Fibroblast of the aortic adventitia (primary cell): Measurements from ENCODE around the gene DDX19B. TPM values are rescaled to one million over a fixed set of nuclear protein-coding genes. Genes with fewer than 3 reads are reported as not detected.
A peak's percentile ranks its signal among the peaks of the same experiment; 100 is the strongest.
"Not testable (repeated sequence)": the region's sequence is repeated elsewhere in the genome, so short reads cannot be mapped to it uniquely, and the experiment has no call there.

ENCODE experiments used
- DNase-seq: peaks from one replicate; pipeline ENCODE4 v3.0.0-alpha.2; 2010; ENCODE audit warnings: low read depth
- H3K4me3 ChIP-seq: 2 replicates; pipeline ENCODE4 v1.5.1; 2011; ENCODE audit warnings: low read depth, mild to moderate bottlenecking, control low read depth, low read length, moderate library complexity
- total RNA-seq: library from RNA; depleted of rRNA; stranded (reverse); fragments of >200 nt; gene quantifications from 2 replicates; pipeline ENCODE4 v1.2.3, GENCODE V29; 2012; ENCODE audit warnings: low replicate concordance
- TF ChIP-seq, protein P1 (sequence below): IDR thresholded peaks from 2 replicates; pipeline ENCODE4 v1.5.1; 2011; ENCODE audit warnings: mild to moderate bottlenecking, low read length, control low read depth, inconsistent platforms; ENCODE audit not compliant: insufficient read depth

The DDX19B gene
- total RNA-seq, 1 donor, result 30.5 TPM

DNA sequence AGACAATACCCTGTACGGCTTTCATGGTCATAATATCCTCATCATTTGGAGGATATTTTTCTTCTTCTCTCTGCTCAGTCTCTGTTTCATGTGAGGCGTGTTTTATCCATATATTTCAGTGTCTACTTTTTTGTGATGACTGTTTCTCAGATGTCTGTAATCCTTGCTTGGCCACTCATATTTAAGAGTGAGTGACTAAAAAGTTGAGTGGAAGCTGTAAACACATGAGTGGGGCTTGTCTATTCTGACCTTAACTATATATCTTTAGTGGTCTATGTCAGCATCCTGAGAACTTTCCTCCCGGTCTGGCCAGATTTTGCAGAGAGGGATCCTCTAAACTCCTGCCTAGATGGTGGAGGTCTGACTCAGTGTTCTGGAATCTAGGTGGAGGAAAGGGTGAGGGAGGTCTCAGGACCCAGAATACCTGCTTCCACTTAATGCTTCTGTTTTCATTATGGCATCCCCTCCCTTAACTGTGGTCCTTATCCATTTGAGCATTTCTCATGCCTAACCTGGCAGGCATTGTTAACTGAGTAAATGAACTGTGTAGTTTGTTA is 6.0 kb downstream of the DDX19B start:
- DNase-seq, result no peak
- TF ChIP-seq, protein P1, sequence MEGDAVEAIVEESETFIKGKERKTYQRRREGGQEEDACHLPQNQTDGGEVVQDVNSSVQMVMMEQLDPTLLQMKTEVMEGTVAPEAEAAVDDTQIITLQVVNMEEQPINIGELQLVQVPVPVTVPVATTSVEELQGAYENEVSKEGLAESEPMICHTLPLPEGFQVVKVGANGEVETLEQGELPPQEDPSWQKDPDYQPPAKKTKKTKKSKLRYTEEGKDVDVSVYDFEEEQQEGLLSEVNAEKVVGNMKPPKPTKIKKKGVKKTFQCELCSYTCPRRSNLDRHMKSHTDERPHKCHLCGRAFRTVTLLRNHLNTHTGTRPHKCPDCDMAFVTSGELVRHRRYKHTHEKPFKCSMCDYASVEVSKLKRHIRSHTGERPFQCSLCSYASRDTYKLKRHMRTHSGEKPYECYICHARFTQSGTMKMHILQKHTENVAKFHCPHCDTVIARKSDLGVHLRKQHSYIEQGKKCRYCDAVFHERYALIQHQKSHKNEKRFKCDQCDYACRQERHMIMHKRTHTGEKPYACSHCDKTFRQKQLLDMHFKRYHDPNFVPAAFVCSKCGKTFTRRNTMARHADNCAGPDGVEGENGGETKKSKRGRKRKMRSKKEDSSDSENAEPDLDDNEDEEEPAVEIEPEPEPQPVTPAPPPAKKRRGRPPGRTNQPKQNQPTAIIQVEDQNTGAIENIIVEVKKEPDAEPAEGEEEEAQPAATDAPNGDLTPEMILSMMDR, result no peak
- H3K4me3 ChIP-seq, result no peak overlapping the region

DNA sequence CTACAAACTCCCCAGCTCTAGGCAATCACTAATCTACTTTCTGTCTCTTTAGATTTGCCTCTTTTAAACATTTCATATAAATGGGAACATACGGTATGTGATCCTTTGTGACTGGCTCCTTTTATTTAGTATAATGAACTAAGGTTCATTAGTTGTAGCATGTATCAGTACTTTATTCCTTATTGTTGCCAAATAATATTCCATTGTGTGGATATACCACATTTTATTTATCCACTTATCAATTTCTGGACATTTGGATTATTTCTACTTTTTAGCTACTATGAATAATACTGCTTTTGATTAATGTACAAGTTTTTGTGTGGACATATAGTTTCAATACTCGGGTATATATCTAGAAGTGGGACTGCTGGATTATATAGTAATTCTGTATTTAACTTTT is 7.9 kb downstream of the DDX19B start:
- DNase-seq, result no peak
- no peak overlapping the region for H3K4me3 ChIP-seq
- TF ChIP-seq, protein P1, result no peak

DNA sequence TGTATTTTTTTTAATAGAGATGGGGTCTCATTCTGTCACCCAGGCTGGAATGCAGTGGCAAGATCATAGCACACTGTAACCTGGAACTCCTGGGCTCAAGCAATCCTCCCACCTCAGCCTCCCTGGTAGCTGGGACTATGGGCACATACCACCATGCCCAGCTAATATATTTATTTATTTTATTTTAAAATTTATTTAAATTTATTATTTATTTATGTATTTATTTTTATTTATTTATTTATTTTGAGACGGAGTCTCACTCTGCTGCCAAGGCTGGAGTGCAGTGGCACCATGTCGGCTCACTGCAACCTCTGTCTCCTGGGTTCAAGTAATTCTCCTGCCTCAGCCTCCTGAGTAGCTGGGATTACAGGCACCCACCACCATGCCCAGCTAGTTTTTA is 8.7 kb downstream of the DDX19B start:
- DNase-seq, H3K4me3 ChIP-seq: not testable (repeated sequence)

DNA sequence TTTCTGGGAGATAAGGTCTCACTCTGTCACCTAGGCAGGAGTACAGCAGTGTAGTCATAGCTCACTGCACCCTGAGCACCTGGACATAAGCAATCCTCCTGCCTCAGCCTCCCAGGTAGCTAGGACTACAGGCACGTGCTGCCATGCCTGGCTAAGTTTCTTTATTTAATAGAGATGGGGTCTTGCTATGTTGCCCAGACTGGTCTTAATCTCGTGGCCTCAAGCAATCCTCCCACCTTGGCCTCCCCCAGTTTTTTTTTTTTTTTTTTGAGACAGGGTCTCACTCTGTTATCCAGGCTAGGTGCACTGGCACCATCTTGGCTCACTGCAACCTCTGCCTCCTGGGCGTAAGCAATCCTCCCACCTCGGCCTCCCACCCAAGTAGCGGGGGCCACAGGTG is 21.1 kb downstream of the DDX19B start:
- TF ChIP-seq, protein P1, result no peak
- no peak overlapping the region for H3K4me3 ChIP-seq
- no peak for DNase-seq

DNA sequence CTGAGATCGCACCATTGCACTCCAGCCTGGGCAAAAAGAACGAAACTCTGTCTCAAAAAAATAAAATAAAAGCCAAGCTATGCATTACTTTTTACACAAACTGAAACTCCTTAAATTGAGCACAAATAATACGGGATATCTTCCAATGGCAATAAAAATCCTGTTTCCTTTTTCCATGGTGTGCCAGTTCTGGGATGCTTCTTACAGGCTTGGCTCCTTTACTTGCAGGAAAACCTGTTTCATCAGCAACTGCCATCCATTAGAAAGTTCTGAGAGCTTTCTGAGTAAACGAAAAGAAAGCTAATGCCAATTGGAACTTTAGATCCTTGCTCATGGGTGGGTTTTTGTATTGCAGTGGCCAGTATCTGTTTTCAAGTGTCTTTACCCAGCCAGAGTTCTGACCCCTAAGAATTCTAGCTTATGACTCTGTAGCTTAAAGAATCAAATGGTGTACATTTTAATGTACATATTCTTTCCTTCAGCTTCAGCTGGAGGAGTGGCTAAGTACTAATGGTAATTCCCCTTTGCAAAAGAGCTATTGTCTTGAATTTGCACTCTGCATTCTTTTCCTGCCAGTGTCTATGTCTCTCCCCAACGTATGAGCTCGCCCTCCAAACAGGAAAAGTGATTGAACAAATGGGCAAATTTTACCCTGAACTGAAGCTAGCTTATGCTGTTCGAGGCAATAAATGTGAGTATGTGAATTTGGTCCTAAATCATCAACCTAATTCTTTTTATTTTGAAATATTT is 26.2 kb downstream of the DDX19B start:
- no peak overlapping the region for H3K4me3 ChIP-seq
- DNase-seq, result no peak
- TF ChIP-seq, protein P1, result no peak

DNA sequence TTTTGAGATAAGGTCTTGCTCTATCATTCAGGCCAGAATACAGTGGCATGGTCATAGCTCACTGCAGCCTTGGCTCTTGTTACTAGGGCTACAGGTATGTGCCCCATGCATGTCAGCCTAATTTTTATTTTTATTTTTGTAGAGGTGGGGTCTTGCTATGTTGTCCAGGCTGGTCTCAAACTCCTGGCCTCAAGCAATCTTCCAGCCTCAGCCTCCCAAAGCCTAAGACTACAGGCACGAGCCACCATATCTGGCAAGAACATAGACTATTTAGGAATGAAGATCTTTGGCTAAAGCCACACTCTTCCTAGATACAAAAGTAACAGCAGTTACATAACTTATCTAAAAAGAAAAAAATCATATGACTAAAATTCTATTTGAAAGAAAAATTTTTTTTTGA is 32.1 kb downstream of the DDX19B start:
- H3K4me3 ChIP-seq, result no peak overlapping the region
- no peak for DNase-seq
- TF ChIP-seq, protein P1, result no peak

DNA sequence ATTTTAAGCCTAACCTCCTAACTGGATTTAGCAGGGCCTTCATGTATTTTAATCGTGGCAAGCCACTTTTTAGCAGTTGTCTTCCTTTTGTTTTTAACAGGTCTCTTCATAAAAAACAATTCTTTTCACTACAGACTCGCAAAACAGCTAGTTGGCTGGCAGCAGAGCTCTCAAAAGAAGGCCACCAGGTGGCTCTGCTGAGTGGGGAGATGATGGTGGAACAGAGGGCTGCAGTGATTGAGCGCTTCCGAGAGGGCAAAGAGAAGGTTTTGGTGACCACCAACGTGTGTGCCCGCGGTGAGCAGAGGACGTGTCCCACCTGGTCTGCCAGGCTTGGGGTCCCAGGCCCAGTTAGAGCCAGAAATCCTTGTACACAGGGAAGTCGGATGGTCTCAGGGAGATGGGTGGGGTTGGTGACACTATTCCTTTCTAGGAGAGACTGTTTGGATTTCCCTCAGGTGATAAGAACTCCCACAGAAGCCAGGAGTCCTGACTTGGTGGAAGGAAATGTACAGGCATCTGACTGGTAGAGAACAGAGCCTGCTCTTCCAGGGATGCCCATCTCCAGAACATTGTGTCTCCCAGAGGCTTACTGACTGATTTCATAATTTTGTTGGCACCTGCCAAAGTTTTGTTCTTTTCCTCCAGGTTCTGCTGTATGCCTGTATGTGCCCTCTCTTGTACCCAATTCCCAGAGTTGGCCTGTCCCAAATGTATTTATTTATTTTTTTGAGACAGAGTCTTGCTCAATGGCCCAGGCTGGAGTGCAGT is 32.8 kb downstream of the DDX19B start:
- TF ChIP-seq, protein P1, result peak; percentile 52
- DNase-seq, result peak; percentile 15
- H3K4me3 ChIP-seq, result no peak overlapping the region

DNA sequence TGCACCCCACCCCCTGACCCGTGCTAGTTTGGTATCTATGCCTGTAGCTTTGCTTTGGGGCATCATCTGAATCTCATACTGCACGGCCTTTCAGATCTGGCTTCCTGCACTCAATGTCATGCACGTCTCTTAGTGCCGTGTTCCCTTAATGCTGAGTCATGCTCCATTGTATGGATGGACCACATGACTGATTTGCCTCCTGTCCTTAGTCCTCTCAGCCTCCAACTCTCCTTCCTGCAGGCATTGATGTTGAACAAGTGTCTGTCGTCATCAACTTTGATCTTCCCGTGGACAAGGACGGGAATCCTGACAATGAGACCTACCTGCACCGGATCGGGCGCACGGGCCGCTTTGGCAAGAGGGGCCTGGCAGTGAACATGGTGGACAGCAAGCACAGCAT is 33.7 kb downstream of the DDX19B start:
- not testable (repeated sequence) for DNase-seq, H3K4me3 ChIP-seq
